GM12878 (cell line): ENCODE data around the gene XRRA1. TPM values are rescaled to one million over a fixed set of nuclear protein-coding genes. Genes with fewer than 3 reads are reported as not detected.

ENCODE experiments used
- CBX5 ChIP-seq: sonication (generic); IDR thresholded peaks from 2 replicates; pipeline ENCODE4 v1.6.1; 2016; ENCODE audit warnings: low read depth, moderate library complexity, mild to moderate bottlenecking, inconsistent platforms
- CUX1 ChIP-seq: IDR thresholded peaks from 2 replicates; pipeline ENCODE4 v1.6.1; 2012; ENCODE audit warnings: improper control_type of control experiment, low read depth, low read length; ENCODE audit not compliant: insufficient replicate concordance
- ETV6 ChIP-seq, 2 experiments: fragments of 450-650 bp in 1 of 2; IDR thresholded peaks in 1 of 2; conservative IDR thresholded peaks in 1 of 2; 2 replicates each; pipeline ENCODE4 v1.6.1; 2014; ENCODE audit warnings: antibody characterized with exemption in 1 of 2, borderline replicate concordance in 1 of 2, low read depth in 1 of 2, mild to moderate bottlenecking in 1 of 2, moderate library complexity in 1 of 2
- HDGF ChIP-seq: fragments of 450-650 bp; IDR thresholded peaks from 2 replicates; pipeline ENCODE4 v1.6.1; 2016; ENCODE audit warnings: antibody characterized with exemption
- IKZF1 ChIP-seq: fragments of 450-650 bp; conservative IDR thresholded peaks from 2 replicates; pipeline ENCODE4 v1.6.1; 2017; ENCODE audit warnings: antibody characterized with exemption, mild to moderate bottlenecking
- MEF2B ChIP-seq: fragments of 450-650 bp; IDR thresholded peaks from 2 replicates; pipeline ENCODE4 v1.6.1; 2018; ENCODE audit warnings: mild to moderate bottlenecking, moderate library complexity; ENCODE audit not compliant: partially characterized antibody, poor library complexity, severe bottlenecking
- NFXL1 ChIP-seq: fragments of 450-650 bp; IDR thresholded peaks from 2 replicates; pipeline ENCODE4 v1.6.1; 2017; ENCODE audit warnings: antibody characterized with exemption, mild to moderate bottlenecking, borderline replicate concordance
- ZNF384 ChIP-seq: IDR thresholded peaks from 2 replicates; pipeline ENCODE4 v1.6.1; 2012; ENCODE audit warnings: low read depth, mild to moderate bottlenecking, low read length, improper control_type of control experiment, borderline replicate concordance
- ZSCAN29 ChIP-seq: fragments of 450-650 bp; IDR thresholded peaks from 2 replicates; pipeline ENCODE4 v1.6.1; 2017; ENCODE audit warnings: mild to moderate bottlenecking, moderate library complexity
- polyA plus RNA-seq, 11 experiments: library from polyadenylated mRNA; depleted of rRNA in 4 of 11; unstranded in 6 of 11; stranded (reverse) in 5 of 11; fragments of >200 nt; fragmentation: Nextera tagmentation in 4 of 11; fragmentation: Illumina TruSeq in 1 of 11; extraction: Ambion mirVana in 4 of 11; extraction: Trizol in 1 of 11; gene quantifications; 1 replicate in 1 of 11; 2 replicates in 10 of 11; pipeline versions ENCODE4 v1.2.1 to v1.2.3, GENCODE V29; 2011 to 2016; ENCODE audit warnings: inconsistent platforms in 2 of 11, missing spikeins in 2 of 11, low read depth in 1 of 11
- total RNA-seq, 4 experiments: library from RNA; depleted of rRNA in 3 of 4; stranded (reverse); fragments of >200 nt in 3 of 4; fragmentation: Illumina TruSeq in 1 of 4; extraction: Trizol in 1 of 4; gene quantifications; 2 replicates each; pipeline versions ENCODE4 v1.2.1 to v1.2.3, GENCODE V29; 2013 to 2021

The XRRA1 gene
- total and polyA plus RNA-seq, 10 of the 15 experiments (the other 5 are each of a cell fraction or from before 2014, with no cell fraction given), result 2.5 to 8.8 (median 4.6) TPM

- TF ChIP-seq MEF2B (peak; percentile 95), IKZF1 (peak; percentile 39; the same call in 1 of the 2 replicates), ZNF384 (peak; percentile 59; the same call in 1 of the 2 replicates), NFXL1 (no peak), CBX5 (no peak), ZSCAN29 (no peak), HDGF (no peak), CUX1 (no peak), ETV6 (conservative IDR thresholded peaks at IDR 0.05 in 1 of 2, IDR thresholded peaks at IDR 0.05 in 1 of 2; ENCODE audit: borderline replicate concordance in 1 of 2, low read depth in 1 of 2) (no peak)
Measured at GRCh38 chr11:74992852-74993251, 44.0 kb upstream of the XRRA1 start (continued).
